Measurements from ENCODE around the gene RAI1.

The RAI1 gene

DNA sequence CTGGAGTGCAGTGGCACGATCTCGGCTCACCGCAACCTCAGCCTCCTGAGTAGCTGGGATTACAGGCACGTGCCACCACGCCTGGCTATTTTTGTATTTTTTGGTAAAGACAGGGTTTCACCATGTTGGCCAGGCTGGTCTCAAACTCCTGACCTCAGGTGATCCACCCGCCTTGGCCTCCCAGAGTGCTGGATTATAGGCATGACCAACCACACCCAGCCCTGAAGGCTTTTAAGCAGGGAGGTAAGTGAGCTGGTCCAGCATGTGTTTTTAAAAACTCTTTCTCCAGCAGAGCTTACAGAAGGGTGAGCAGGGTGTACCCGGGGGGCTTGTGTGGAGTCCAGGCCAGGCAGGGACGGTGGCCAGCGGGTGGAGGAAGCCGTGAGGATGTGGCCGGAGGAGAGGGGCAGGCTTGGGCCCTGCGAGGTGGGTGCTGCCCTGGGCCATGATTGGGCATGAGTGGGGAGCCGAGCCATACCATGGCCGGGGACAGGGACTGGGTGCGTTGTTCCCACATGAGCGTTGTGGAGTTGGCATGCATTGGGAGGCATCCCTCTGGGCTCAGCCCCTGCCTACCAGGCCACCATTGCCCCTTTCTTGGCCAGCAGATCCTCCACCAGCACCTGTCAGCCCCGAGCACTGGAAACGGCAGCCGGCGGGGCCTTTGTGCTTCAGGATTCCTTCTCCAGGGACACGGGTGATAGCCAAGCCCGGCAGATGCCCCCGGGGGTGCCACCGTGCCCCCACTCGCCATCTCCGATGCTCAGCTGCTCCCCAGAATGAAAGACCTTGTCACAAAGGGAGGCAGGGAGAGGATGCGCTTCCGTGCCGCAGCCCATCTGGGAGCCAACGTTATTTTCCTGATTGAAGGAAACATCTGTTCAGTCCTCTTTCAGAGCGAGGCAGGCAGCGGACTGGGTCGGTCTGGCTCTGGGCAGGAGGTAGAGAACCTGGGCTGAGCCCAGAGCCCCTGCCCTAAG, 64.5 kb downstream of the RAI1 start:
- in situ Hi-C loops (cut with HindIII; ENCODE audit: low sequenced_read_pairs), result no loop called here

GRCh38 chr17:17748179-17748578, 66.9 kb downstream of the RAI1 start:
- in situ Hi-C loops (cut with HindIII; ENCODE audit: low sequenced_read_pairs), result no loop called here

GRCh38 chr17:17748604-17749003, 67.3 kb downstream of the RAI1 start:
- in situ Hi-C loops (cut with HindIII; ENCODE audit: low sequenced_read_pairs), result no loop called here

- in situ Hi-C loops (cut with HindIII; ENCODE audit: low sequenced_read_pairs), result no loop called here
Observed at GRCh38 chr17:17749025-17749772, 67.9 kb downstream of the RAI1 start.

GRCh38 chr17:17749921-17750320, 68.7 kb downstream of the RAI1 start:
- in situ Hi-C loops (cut with HindIII; ENCODE audit: low sequenced_read_pairs), result no loop called here

- in situ Hi-C loops (cut with HindIII; ENCODE audit: low sequenced_read_pairs), result no loop called here
Observed at GRCh38 chr17:17750881-17751280, 69.6 kb downstream of the RAI1 start.

- in situ Hi-C loops (cut with HindIII; ENCODE audit: low sequenced_read_pairs), result no loop called here
Observed at GRCh38 chr17:17751489-17752088, 70.3 kb downstream of the RAI1 start.

GRCh38 chr17:17752089-17752820, 71.0 kb downstream of the RAI1 start:
- in situ Hi-C loops (cut with HindIII; ENCODE audit: low sequenced_read_pairs), result no loop called here

GRCh38 chr17:17752821-17753321, 71.6 kb downstream of the RAI1 start:
- in situ Hi-C loops (cut with HindIII; ENCODE audit: low sequenced_read_pairs), result no loop called here

DNA sequence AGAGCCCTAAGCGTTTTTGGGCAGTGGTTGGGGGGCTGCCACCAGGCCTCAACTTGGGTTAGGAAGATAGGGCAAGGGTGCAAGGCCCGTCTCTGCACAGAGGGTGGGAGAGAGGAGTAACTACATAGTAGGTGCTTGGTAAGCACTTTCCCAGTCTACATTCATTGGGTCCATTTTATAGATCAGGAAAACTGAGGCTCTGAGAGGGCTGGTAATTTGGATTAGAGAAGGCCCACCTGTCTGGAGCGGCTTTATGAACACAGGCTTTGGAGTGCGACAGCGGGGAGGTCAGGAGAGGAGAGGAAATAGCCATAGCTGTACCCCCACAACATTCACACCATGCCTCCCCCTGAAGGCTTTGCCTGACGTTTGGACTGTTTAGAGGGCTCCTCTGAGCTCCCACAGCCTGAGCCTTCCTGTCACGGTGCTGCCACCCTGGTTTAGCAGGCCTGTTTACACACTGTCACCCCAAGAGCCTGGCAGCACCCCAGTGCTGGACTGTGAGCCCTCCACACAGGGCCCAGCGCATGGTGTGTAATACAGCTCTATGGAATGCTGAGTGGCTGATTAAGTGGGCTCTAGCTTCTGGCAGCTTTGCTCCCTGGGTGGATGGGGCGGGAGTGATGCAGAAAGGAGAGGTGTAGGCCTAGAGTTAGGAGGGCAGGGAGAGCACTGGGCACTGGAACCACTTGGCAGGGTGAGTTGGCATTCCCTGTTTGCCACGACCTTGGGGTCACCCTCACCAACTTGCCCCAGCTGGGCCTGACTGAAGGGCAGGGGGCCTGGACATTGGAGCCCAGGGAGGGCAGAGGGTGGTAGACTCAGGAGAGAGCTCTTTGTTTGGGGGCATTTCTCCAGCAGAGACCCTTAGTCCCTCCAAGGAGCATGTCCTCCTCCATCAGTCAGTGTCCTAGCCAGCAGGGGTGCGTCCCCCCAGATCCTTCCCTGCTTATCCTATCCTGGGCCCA, 73.7 kb downstream of the RAI1 start:
- in situ Hi-C loops (cut with HindIII; ENCODE audit: low sequenced_read_pairs), result no loop called here

DNA sequence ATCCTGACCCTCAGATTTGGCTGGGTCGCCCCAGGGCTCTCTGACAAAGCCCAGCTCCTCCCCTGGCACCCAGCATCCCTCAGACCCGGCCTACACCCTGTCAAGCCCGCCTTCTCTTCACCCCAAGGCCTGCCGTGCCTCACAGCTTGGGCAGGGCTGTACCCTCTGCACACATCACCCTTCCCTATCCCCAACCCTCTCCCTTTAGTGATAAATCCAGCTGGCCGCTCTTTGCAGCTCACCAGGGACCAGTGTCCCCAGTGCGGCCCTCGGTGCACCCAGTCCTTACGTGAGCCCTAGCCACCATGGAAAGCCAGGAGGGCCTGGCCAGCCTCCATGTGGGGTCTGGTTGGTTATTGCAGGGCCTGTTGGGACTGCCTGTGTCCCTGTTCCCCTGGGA, 74.5 kb downstream of the RAI1 start:
- in situ Hi-C loops (cut with HindIII; ENCODE audit: low sequenced_read_pairs), result no loop called here

GRCh38 chr17:17757391-17757791, 76.1 kb downstream of the RAI1 start:
- in situ Hi-C loops (cut with HindIII; ENCODE audit: low sequenced_read_pairs), result no loop called here

DNA sequence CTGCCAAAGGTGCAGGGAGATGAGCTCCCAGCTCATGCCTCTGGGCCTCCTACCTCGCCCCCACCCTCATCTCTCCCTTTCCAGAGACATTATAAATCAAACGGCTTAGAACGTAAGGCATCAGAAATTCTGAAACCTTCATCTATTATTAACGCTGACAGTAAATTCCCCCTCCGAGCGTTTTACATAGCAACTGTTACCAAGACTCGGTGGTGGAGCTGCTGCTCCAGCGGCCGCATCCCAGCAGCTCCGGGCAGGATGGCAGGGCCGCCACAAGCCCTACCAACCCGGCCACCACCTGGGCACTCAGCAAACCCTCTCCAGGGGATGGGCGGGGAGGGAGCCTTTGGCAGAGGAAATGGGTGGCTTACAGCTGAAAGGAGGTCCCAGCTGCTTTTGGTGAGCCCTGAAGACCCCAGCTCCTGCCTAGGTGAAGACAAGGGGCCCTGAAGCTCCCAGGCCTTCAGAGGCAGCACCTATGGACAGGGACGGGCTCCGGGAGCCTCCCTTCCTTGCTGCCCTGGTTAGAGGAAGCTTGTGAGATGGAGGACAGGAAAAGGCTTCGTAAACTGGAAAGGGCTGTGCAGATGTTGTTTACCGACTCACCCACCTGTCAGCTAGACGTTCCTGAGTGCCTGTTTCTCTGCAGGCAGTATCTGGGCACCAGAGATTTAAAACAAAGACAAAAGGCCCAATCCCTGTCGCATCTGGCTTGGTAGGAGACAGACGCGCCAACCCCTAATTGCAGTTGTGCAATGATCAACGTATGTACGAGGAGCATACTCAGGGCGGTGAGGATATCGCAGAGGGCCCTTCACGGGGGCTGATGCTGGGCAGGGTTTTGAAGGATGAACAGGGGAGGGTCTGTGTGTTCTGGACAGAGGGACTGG, 76.9 kb downstream of the RAI1 start:
- in situ Hi-C loops (cut with HindIII; ENCODE audit: low sequenced_read_pairs), result no loop called here

DNA sequence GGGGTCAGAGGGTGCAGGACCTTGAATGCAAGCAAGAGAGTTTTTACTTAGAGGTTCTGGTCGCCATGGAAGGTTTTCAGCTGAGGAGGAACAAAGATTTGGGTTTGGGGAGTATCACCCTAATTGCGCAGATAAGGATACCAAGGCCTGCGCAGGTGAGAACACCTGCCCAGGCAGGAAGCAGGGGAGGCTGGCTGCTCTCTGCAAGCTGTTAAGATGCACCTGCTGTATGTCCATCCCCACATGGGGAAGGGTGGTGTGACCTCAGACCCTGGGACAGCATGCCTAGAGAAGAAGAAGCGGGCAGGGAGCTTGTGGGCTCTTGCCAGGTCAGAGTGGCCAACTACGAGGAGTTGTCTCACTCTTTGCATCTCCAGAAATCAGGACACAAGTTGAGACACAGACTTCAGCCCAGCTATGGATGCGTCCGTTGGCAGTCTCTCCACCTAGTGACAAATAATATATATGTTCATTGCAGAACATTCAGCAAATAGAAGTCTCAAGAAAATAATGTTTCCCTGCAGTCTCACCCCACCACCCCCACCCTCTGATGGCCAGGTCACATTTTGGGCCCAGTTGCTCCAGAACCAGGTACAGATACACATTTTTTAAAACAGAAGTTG, 77.8 kb downstream of the RAI1 start:
- in situ Hi-C loops (cut with HindIII; ENCODE audit: low sequenced_read_pairs), result no loop called here

DNA sequence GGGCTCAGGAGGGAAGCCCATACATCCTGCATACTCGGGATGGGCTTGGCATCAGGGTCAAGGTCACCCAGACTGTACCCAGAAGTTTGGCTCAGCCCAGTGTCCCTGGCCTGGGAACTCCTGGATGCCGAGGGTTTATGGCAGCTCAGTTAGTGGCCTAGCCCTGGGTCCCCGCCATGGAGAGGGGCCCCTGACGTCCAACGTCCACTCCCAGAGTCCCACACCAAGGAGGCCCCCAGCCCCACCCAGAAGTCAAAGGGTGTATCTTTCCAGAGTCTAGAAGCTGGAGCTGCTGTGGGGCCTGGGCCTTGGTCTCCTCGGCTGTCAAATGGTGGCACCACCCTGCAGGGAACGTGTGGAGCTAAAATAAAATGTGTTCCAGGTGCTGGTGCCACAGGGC, 79.1 kb downstream of the RAI1 start:
- in situ Hi-C loops (cut with HindIII; ENCODE audit: low sequenced_read_pairs), result no loop called here

DNA sequence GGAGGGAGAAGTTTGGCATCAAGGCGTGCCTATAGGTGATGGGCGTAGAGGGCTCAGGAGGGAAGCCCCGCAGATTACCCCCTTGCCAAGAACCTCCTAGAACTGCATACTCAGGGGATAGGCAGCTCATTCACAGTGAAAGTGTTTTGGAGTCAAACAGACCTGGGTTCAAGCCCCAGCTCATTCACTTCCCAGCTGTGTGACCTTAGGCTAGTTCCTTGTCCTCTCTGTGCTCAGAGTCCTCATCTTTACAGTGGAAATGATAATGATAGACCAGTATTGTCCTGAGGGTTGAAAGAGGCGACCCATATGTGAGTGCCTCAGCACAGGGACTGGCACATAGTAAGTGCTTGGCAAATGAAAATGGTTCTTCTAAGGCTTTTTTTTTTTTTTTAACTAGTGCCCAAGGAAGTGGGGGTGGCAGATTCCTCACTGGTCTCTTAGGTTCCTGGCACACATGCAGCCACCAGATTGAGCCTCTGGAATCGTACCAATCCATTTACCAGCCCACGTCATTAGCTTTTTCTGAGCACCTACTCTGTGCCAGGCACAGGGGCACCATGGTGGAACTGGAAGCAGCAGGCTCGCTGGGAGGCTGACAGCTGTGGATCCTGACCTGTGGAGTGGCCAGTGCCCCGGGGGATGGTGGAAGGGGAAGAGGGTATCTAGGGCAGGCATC, 79.8 kb downstream of the RAI1 start:
- in situ Hi-C loops (cut with HindIII; ENCODE audit: low sequenced_read_pairs), result no loop called here

- in situ Hi-C loops (cut with HindIII; ENCODE audit: low sequenced_read_pairs), result no loop called here
Observed at GRCh38 chr17:17761894-17762743, 80.9 kb downstream of the RAI1 start.

Data from endothelial cell of hepatic sinusoid (primary cell).